ENCODE measurements around the gene PCBP3.

Gene PCBP3

GRCh38 chr21:45910548-45911221, 267.2 kb downstream of the PCBP3 start:
- no peak for DNase-seq (ENCODE audit: low spot score)

DNA sequence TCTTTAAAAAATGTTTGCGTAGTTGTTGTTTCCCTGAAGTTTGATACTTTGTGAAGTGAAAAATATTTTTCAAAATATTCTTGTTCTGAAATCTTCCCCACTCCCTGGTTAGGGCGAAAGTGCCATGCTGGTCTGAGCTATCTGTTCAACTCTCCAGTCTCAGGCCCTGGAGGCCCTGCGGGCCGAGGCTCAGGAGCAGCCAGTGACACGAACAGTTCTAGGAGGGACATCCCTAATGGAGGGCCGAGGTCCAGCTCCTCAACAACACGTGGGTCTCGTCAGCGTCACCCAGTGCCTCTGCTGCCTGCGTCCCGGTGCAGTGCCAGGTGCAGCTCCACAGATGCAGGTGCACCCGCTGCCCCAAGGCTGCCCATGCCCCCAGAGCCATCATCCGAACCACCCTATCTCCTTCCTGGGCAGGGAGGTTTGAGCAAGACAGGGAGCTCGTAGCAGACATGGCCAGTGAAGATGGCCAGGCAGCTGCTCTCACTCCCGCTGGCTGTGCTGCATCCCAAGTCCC, 268.3 kb downstream of the PCBP3 start:
- DNase-seq (ENCODE audit: low spot score): no peak

- DNase-seq (ENCODE audit: low spot score): no peak
Measured at GRCh38 chr21:45912611-45913417, 269.3 kb downstream of the PCBP3 start.

DNA sequence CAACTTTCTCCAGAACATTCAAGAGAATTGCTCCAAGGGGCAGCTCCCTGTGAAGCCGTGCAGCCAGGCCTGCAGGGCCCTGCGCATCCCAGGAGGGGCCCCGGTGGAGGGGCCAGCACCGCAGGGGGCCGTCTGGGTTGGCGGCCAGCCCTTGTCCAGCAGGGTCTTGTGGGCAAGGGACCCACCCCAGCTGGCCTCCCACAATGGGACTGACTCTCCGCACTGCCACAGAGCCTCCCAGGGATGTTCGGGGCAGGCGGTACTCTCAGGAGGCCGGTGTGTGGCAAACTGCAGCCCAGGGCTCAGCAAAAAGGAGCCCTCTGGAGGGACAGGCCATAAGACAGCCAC, 269.9 kb downstream of the PCBP3 start:
- no peak for DNase-seq (ENCODE audit: low spot score)

GRCh38 chr21:45913886-45914285, 270.4 kb downstream of the PCBP3 start:
- no peak for DNase-seq (ENCODE audit: low spot score)

DNA sequence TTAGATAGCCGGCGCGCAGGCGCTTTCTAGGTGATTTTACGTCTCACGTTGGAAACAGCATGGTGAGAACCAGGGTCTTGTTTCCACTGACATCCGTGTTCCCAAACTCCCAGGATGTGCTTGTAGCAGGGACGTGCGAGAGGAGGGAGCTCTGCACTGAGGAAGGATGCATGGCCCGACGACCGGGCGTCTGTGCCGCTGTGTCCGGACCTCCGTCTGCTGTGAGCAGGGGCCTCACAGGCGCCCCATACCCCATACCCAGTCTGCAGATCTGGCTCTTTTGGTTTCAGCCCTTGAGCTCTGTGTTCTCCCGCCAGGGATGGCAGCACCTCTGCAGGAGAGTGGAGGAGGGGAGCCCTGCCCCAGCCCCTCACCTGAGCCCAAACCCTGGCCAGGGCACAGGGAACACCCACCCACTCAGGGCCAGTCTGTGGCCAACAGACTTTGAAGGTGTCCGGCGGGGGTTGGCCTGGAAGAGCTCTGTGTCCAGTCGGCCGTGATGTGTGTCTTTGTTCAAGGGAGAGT, 270.9 kb downstream of the PCBP3 start:
- DNase-seq (ENCODE audit: low spot score): no peak

DNA sequence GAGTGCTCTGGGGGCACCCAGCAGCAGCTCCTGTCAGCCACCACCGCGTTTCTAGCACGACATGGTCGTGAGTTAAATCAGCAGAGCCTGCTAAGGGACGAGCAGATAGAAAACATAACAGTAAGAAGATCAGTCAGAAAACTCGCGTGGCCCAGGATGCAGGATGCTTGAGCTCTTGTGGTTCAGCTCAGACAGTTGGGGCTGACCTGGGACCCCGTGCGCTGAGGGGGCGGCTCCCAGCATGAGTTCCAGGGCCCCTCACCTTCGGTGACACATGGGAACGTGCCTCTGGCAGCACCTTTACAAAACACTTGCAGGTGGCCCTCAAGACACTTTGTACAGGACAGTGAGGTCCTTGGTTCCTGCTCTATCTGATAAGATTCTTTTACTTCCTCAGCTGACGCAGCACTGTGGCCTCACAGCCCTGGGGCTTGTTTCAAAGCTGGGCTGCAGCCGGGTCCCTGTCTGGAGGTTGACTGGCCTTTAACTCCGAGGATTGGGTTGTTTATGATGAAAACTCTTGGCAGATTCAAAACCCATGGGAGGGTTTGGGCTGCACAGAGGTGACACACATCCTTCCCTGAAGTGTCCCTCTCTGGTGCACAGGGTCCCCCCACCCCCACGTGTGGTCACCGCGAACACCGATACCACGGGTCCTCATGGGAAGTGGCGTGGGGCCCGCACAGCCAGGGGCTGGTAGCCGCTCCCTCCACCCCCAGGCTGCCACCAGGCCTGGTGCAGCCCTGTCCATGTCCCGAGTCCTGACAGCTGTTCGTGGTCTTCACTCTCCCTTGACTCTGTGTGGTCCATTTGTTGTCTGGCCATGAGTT, 272.7 kb downstream of the PCBP3 start:
- no peak for DNase-seq (ENCODE audit: low spot score)

DNA sequence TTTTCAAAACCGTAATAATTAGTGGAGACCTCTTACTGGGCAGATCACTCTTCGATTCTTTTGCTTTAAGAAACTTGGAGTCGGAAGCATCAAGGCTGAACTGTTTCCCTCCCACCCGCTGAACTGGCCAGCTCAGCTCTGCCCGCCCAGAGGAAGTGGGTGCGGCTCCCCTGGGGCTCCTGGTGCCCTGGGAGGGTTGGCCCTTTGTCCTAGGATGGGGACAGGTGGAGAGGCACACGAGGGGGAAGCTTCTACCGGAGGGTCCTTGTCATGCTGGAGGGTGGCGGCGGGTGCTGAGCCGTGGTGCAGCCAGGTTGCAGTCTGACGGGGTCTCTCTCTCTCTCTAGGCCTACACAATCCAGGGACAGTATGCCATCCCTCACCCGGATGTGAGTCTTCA, 273.7 kb downstream of the PCBP3 start:
- no peak for DNase-seq (ENCODE audit: low spot score)

- no peak for DNase-seq (ENCODE audit: low spot score)
Measured at GRCh38 chr21:45918011-45918410, 274.5 kb downstream of the PCBP3 start.

GRCh38 chr21:45918835-45919447, 275.4 kb downstream of the PCBP3 start:
- DNase-seq (ENCODE audit: low spot score): no peak

- no peak for DNase-seq (ENCODE audit: low spot score)
Measured at GRCh38 chr21:45919593-45919992, 276.1 kb downstream of the PCBP3 start.

- DNase-seq (ENCODE audit: low spot score): peak; percentile 61
Measured at GRCh38 chr21:45920824-45921600, 277.5 kb downstream of the PCBP3 start.

DNA sequence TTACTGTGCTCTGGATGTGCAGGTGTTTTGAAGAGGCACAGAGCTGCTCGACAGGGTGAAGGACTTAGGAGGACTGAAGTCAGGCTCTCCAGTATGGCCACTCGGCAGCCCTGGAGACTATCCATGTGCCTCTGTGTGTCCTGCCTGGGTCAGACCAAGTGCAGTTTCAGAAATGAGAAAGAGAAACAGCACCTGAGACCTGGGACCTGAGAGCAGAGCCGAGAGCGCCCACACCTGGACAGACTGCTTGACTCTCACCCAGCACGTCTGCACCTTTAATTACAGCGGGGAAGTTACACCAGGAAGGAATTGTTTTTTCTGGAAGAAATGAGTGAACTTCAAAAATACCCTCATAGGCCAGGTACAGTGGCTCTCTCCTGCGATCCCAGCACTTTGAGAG, 278.4 kb downstream of the PCBP3 start:
- no peak for DNase-seq (ENCODE audit: low spot score)

DNA sequence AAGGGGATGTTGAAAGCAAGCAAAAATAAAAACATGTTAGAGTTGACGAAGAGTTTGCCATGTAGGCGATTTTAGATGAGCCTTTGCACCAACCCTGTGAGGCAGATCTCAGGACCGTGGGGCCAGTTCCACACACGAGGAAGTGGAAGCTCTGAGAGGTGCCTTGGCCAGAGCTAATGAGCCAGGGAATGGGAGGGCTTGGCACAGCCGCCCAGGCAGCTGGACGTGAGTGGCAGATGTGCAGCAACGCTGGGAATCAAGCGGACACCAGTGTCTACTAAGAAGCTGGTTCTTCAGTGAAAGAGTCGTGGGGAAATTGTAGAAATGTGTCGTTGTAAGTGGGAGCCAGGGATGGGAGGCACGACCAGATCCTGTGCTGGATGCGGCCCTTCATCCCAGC, 279.1 kb downstream of the PCBP3 start:
- DNase-seq (ENCODE audit: low spot score): no peak

DNA sequence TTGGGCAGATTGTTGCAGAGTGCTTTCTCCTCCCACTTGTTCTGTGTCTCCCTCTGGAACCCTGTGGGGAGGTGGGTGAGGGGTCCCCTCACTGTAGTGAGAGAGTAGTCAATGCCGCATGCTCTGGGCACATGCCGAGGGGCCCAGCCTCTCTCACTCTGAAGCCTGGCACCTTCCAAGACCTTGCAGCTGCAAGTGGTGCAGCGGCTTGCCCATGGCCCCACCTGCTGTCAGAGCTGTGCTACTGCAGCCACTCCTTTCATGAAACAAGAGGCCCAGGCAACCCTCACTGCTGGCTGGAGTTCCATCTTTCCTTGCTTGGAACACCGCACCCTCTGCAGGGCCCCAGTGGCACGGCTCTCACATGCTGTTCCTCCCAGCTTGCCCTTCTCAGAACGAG, 279.6 kb downstream of the PCBP3 start:
- peak; percentile 91 for DNase-seq (ENCODE audit: low spot score)

GRCh38 chr21:45926281-45926680, 282.8 kb downstream of the PCBP3 start:
- DNase-seq (ENCODE audit: low spot score): no peak

DNA sequence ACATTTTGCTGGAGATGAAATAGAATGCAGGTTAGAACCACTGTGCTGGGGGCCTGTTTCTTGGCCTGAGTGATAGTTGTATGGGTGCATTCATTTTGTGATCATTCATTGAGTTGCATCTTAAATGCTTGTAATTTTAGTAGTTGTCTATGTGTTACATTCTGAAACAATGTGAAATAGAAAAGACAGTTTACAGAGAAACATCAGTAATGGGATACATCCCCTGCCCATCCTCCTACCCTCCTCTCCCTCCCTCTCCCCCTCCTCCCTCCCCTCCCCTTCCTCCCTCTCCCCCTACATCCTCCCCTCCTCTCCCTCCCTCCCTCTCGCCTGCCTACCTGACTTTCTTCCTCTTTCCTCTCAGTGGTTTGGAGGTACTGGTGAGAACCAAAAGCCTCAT, 283.5 kb downstream of the PCBP3 start:
- no peak for DNase-seq (ENCODE audit: low spot score)

GRCh38 chr21:45927851-45928850, 284.6 kb downstream of the PCBP3 start:
- DNase-seq (ENCODE audit: low spot score): no peak

DNA sequence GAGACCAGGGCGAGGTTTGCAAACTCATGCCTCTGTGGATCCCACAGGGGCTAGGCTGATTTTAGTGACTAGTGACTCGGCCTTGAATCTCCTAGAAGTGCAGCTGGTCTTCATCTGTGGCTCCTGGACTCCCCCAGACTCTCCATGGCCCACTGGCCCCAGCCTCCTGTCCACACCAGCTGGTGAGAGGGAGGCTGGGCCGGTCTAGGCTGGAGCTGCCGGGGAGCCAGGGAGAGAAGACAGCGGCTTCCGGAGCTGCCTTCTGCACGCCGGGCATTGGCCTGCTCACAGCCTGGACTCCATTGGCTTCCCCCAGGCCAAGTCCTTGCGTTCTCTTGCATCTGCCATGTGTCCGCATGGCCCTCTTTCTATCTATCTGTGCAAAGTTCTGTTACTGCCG, 285.9 kb downstream of the PCBP3 start:
- no peak for DNase-seq (ENCODE audit: low spot score)

DNA sequence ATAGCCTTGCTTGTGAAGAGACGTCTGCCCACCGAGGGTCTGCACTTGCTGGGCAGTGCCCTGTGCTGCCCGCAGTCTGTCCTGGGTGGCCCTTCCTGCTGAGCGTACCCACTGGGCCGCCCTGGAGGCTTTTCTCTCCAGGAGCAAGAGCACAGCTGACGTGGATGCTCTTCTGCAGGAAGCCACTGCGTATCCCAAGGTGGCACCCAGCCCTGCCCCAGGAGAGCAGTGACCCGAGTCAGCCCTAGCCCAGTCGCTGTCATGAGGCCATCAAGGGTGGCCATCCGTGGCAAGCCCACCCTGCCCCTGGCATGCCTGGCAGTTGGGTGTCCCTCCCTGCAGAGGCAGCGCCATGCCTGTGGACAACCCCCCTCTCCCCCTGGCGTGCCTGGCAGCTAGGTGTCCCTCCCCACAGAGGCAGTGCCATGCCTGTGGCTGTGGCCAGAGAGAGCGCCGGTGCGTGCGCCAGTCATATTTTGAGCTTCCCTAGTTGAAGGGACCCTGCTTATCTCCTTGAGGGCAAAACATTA, 286.8 kb downstream of the PCBP3 start:
- no peak for DNase-seq (ENCODE audit: low spot score)

Data from AG08396 (cell line).